ENCODE measurements around the gene LMAN1L.

DNA sequence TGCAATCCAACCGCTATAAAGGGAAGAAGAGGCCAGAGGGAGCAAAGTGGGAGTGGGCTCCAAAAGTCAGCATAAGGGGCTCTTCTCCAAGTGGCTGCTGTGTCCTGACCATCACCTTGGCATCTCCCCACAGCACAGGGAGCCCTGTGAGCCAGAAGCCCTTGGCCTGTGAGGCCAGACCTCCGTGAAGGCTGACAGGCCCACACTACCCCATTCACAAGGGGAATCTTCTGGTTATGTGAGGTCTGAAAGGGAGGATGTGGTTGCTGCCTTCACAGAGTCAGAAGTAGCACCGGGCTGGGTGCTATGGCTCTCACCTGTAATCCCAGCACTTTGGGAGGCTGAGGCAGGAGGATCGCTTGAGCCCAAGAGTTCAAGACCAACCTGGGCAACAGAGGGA lies 32.9 kb downstream of the LMAN1L start:
- no peak for TF ChIP-seq POLR2A (IDR thresholded peaks at IDR 0.05; ENCODE audit: low read length)
- TF ChIP-seq GATA1 (IDR thresholded peaks at IDR 0.05; ENCODE audit: low read depth, low read length): no peak
